K562 (cell line): ENCODE results near the gene MADD. TPM values are rescaled to one million over a fixed set of nuclear protein-coding genes. Genes with fewer than 3 reads are reported as not detected.

ENCODE experiments used
- ATAC-seq: fragments of 200-7000 bp; cut with Tn5 transposase; 3 replicates; pipeline ENCODE4 v1.9.1; 2020; ENCODE audit warnings: moderate library complexity
- BruUV-seq: library from RNA; stranded (reverse); fragments of 400-500 nt; replicated peaks from 2 replicates; lab custom pipeline; 2021; lab: Mats Ljungman, UMichigan
- CTCF ChIA-PET: fragments of 300-600 bp; formaldehyde crosslinking; extraction: SDS; loops from one replicate; lab custom pipeline; 2021; ENCODE audit warnings: low intra/inter-chr PET ratio; lab: Yijun Ruan, JAX
- POLR2A ChIA-PET: fragments of 300-600, 350-650 bp; sonication (Branson Sonifier 250); formaldehyde crosslinking; extraction: SDS; loops from one replicate; lab custom pipeline; 2021; ENCODE audit warnings: antibody characterized with exemption, inconsistent platforms; lab: Yijun Ruan, JAX
- DNase-seq, 4 experiments: peaks; one replicate each; pipeline versions ENCODE4 v3.0.0 to v3.0.0-alpha.2; 2011 to 2018; ENCODE audit warnings: low spot score in 3 of 4, mixed read lengths in 3 of 4; ENCODE audit errors: extremely low read depth in 1 of 4
- FAIRE-seq: peaks from 2 replicates; lab custom pipeline; 2011; peaks lifted over from hg19 to GRCh38; lab: Jason Lieb, UNC
- H2AFZ ChIP-seq: 2 replicates; pipeline ENCODE4 v1.6.0; 2011; ENCODE audit warnings: low read depth, low read length, control low read depth, inconsistent platforms
- H3K27ac ChIP-seq: fragments of 200-600 bp; 3 replicates; pipeline ENCODE4 v1.8.0; 2011; ENCODE audit warnings: low read depth, mild to moderate bottlenecking, control low read depth, inconsistent platforms, low read length, moderate library complexity, mixed read lengths; ENCODE audit errors: extremely low read depth
- H3K27me3 ChIP-seq, 2 experiments: fragments of 300-600 bp in 1 of 2; 2 replicates in 1 of 2; 3 replicates in 1 of 2; pipeline versions ENCODE4 v1.6.0 to v1.8.0; 2011; ENCODE audit warnings: inconsistent platforms in 2 of 2, low read length in 2 of 2, mild to moderate bottlenecking in 1 of 2, mixed read lengths in 1 of 2, moderate library complexity in 1 of 2; ENCODE audit not compliant: control insufficient read depth in 2 of 2, insufficient read depth in 2 of 2
- H3K36me3 ChIP-seq: fragments of 300-600 bp; 3 replicates; pipeline ENCODE4 v1.8.0; 2011; ENCODE audit warnings: mild to moderate bottlenecking, low read length, inconsistent platforms; ENCODE audit not compliant: control insufficient read depth, insufficient read depth
- H3K4me1 ChIP-seq, 2 experiments: fragments of 200-600 bp in 1 of 2; replicated peaks in 1 of 2; 2 replicates in 1 of 2; 3 replicates in 1 of 2; pipeline versions ENCODE4 v1.5.1 to v1.8.0; 2011; ENCODE audit warnings: inconsistent platforms in 2 of 2, low read length in 2 of 2, mild to moderate bottlenecking in 1 of 2, mixed read lengths in 1 of 2, moderate library complexity in 1 of 2; ENCODE audit not compliant: control insufficient read depth in 2 of 2, insufficient read depth in 2 of 2
- H3K4me2 ChIP-seq: 2 replicates; pipeline ENCODE4 v1.6.1; 2011; ENCODE audit warnings: low read length, control low read depth, inconsistent platforms, mixed read lengths; ENCODE audit not compliant: insufficient read depth
- H3K4me3 ChIP-seq: fragments of 200-600 bp; sonication (generic), shearing (Covaris generic); 2 replicates; pipeline ENCODE4 v1.5.1; 2016; ENCODE audit warnings: control low read depth, inconsistent platforms
- H3K79me2 ChIP-seq: fragments of 200-600 bp; 3 replicates; pipeline ENCODE4 v1.8.0; 2011; ENCODE audit warnings: low read length, inconsistent platforms; ENCODE audit not compliant: control insufficient read depth, insufficient read depth
- H3K9ac ChIP-seq, 2 experiments: 2 replicates each; pipeline versions ENCODE4 v1.6.0 to v1.6.1; 2011; ENCODE audit warnings: low read depth in 2 of 2, low read length in 2 of 2, control low read depth in 1 of 2, inconsistent platforms in 1 of 2, mild to moderate bottlenecking in 1 of 2, mixed read lengths in 1 of 2; ENCODE audit not compliant: insufficient read depth in 1 of 2
- H3K9me1 ChIP-seq: one replicate; pipeline ENCODE4 v1.6.0; 2011; ENCODE audit warnings: inconsistent platforms, mild to moderate bottlenecking, low read length, moderate library complexity; ENCODE audit not compliant: control insufficient read depth, insufficient read depth
- H3K9me3 ChIP-seq: replicated peaks from 2 replicates; pipeline ENCODE4 v1.5.1; 2011; ENCODE audit warnings: low read depth, low read length, inconsistent platforms; ENCODE audit not compliant: control insufficient read depth, insufficient read depth
- H4K20me1 ChIP-seq: replicated peaks from 2 replicates; pipeline ENCODE4 v1.6.1; 2011; ENCODE audit warnings: low read length, inconsistent platforms, mixed read lengths; ENCODE audit not compliant: control insufficient read depth, insufficient read depth
- ARHGAP35 ChIP-seq: fragments of 450-650 bp; IDR thresholded peaks from 2 replicates; pipeline ENCODE4 v1.6.1; 2018; ENCODE audit not compliant: partially characterized antibody
- CHCHD3 ChIP-seq: fragments of 250-450 bp; sonication (Bioruptor Pico); IDR thresholded peaks from 2 replicates; pipeline ENCODE4 v2.1.2; 2022; ENCODE audit warnings: mild to moderate bottlenecking
- CTCF ChIP-seq, 3 experiments: IDR thresholded peaks in 2 of 3; conservative IDR thresholded peaks in 1 of 3; 2 replicates each; pipeline ENCODE4 v1.5.1; 2011 to 2012; ENCODE audit warnings: low read length in 3 of 3, mild to moderate bottlenecking in 3 of 3, control low read depth in 2 of 3, improper control_type of control experiment in 1 of 3, inconsistent platforms in 1 of 3, low read depth in 1 of 3, mixed read lengths in 1 of 3, moderate library complexity in 1 of 3; ENCODE audit not compliant: insufficient read depth in 2 of 3
- EHMT2 ChIP-seq: fragments of 450-650 bp; IDR thresholded peaks from 2 replicates; pipeline ENCODE4 v1.6.1; 2018; ENCODE audit warnings: antibody characterized with exemption
- FOXP1 ChIP-seq: sonication (generic); formaldehyde crosslinking; IDR thresholded peaks from 2 replicates; pipeline ENCODE4 v1.8.0; 2022; ENCODE audit warnings: mild to moderate bottlenecking, missing genetic modification reagents
- HMG20B ChIP-seq: fragments of 250-450 bp; sonication (Bioruptor Pico); IDR thresholded peaks from 2 replicates; pipeline ENCODE4 v1.5.0; 2021; ENCODE audit warnings: mild to moderate bottlenecking
- KDM1A ChIP-seq, 2 experiments: fragments of 450-650 bp; IDR thresholded peaks; 2 replicates each; pipeline ENCODE4 v1.6.1; 2016; ENCODE audit warnings: mild to moderate bottlenecking in 2 of 2
- NCOR1 ChIP-seq: fragments of 450-650 bp; IDR thresholded peaks from 2 replicates; pipeline ENCODE4 v1.6.1; 2016; ENCODE audit warnings: mild to moderate bottlenecking, moderate library complexity
- NR1H2 ChIP-seq: sonication (generic); formaldehyde crosslinking; IDR thresholded peaks from 2 replicates; pipeline ENCODE4 v1.4.0; 2020; ENCODE audit warnings: mild to moderate bottlenecking, missing genetic modification reagents
- PBX2 ChIP-seq, 2 experiments: IDR thresholded peaks in 1 of 2; conservative IDR thresholded peaks in 1 of 2; 2 replicates each; pipeline ENCODE4 v1.6.1; 2016; ENCODE audit warnings: low read depth in 2 of 2, mild to moderate bottlenecking in 1 of 2, missing compliant biosample characterization in 1 of 2, missing genetic modification characterization in 1 of 2, moderate library complexity in 1 of 2
- PHB ChIP-seq: fragments of 250-450 bp; sonication (Bioruptor Pico); IDR thresholded peaks from 2 replicates; pipeline ENCODE4 v1.5.0; 2021
- SMARCA5 ChIP-seq: fragments of 450-650 bp; IDR thresholded peaks from 2 replicates; pipeline ENCODE4 v1.6.1; 2016
- TEAD4 ChIP-seq, 2 experiments: sonication (generic) in 1 of 2; formaldehyde crosslinking in 1 of 2; IDR thresholded peaks; 2 replicates each; pipeline versions ENCODE4 v1.6.1 to v1.8.0; 2012 to 2022; ENCODE audit warnings: borderline replicate concordance in 1 of 2, inconsistent platforms in 1 of 2, low read length in 1 of 2, mild to moderate bottlenecking in 1 of 2, missing genetic modification reagents in 1 of 2
- TRIM25 ChIP-seq: fragments of 450-650 bp; IDR thresholded peaks from 2 replicates; pipeline ENCODE4 v1.7.0; 2016; ENCODE audit warnings: borderline replicate concordance
- ZBTB12 ChIP-seq: fragments of 250-450 bp; sonication (Bioruptor Pico); IDR thresholded peaks from 2 replicates; pipeline ENCODE4 v1.4.0; 2020
- WGBS: fragments of 100-300 bp; shearing (Covaris generic); methylation state at CpG from one replicate; pipeline ENCODE4 v1.1.6; 2016; ENCODE audit warnings: low coverage, mixed read lengths; ENCODE audit not compliant: insufficient coverage; ENCODE audit errors: missing lambda C conversion rate; 5-methylcytosine and 5-hydroxymethylcytosine counted together
- in situ Hi-C: fragments of 300-500 bp; cut with MboI; formaldehyde crosslinking; loops from 4 replicates; pipeline ENCODE4 v1.15.0; 2018; ENCODE audit warnings: inconsistent platforms, mixed read lengths
- intact Hi-C: fragments of 100-400 bp; cut with micrococcal nuclease; formaldehyde crosslinking; loops from 2 replicates; pipeline ENCODE4 v1.14.2; 2022
- polyA plus RNA-seq, 8 experiments: library from polyadenylated mRNA; depleted of rRNA in 4 of 8; stranded (reverse) in 5 of 8; unstranded in 3 of 8; fragments of >200 nt; fragmentation: Nextera tagmentation in 2 of 8; fragmentation: Illumina TruSeq in 1 of 8; extraction: Ambion mirVana in 2 of 8; extraction: Trizol in 1 of 8; gene quantifications; 2 replicates each; pipeline versions ENCODE4 v1.2.1 to v1.2.3, GENCODE V29; 2011 to 2014; ENCODE audit warnings: inconsistent platforms in 1 of 8, missing spikeins in 1 of 8
- total RNA-seq, 7 experiments: library from RNA; depleted of rRNA in 6 of 7; stranded (reverse); fragments of >200 nt in 6 of 7; fragmentation: Illumina TruSeq in 2 of 7; extraction: Trizol in 2 of 7; gene quantifications; 2 replicates each; pipeline versions ENCODE4 v1.2.1 to v1.2.3, GENCODE V29; 2011 to 2021; ENCODE audit warnings: low replicate concordance in 1 of 7

Gene MADD
- total and polyA plus RNA-seq, 9 of the 15 experiments (the other 6 are each of a cell fraction or from before 2014, with no cell fraction given) = 0.68 to 57.6 (median 33.6) TPM

DNA sequence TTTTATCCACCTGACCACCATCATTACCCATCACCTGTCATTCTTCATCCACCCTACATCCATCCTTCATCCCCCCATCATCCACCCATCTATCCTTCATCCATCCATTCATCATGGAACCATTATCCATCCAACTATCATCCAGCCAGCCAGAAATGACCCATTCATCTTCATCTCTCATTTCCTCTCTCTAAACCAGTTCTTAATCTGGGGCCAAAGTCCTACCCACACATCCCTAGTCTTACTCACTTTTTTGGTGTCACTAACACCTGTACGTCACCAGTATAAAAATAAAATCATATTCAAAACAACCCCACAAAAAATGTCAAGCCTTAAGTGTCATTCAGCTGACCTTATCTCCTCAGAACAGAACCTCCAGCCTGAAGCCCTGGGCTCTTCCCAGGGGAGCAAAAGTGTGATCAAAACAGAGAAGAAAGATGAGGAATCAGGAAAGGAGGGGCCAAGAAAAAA is 96.1 kb downstream of the MADD start:
- Histone ChIP-seq H3K4me3 (no peak overlapping the region), H3K9me1 (peaks cover 2% of the 10 kb centered on the region), H3K27ac (0 out of 3 replicates have a peak overlapping the region, but pooled peaks have one; percentile 44), H3K79me2 (no peaks in the 10 kb centered on the region), H3K36me3 (no peaks in the 10 kb centered on the region), H2AFZ (peak overlapping the region; percentile 63), H3K27me3 (no peaks in the 10 kb centered on the region), H3K9me3 (no peaks in the 10 kb centered on the region), H3K4me2 (peak overlapping the region; percentile 25; the same call in 1 of the 2 replicates), H3K9ac (peak overlapping the region in 1 of 2 experiments; percentile 23; a peak in 1 of 4 replicates), H4K20me1 (no peaks in the 10 kb centered on the region), H3K4me1 (peaks cover 10 to 20% of the 10 kb centered on the region in 2 experiments; a peak in 4 of 5 replicates)
- ChIA-PET POLR2A (no interaction called here), CTCF (no interaction called here)
- intact Hi-C loops (no loop called here), in situ Hi-C loops (no loop called here)
- DNase-seq (peak; percentile 67 to 73 (median 70)), FAIRE-seq (peak; percentile 83), ATAC-seq (peak; percentile 60)
- no TSS peak for BruUV-seq
- 14% methylated on average over 1 of the region's 1 CpG for whole genome bisulfite sequencing
- TF ChIP-seq KDM1A (IDR thresholded peaks at IDR 0.05) (peak; percentile 54 to 71; a peak in 3 of 4 replicates), HMG20B (CRISPR knock-in tag) (no peak), ZBTB12 (CRISPR knock-in tag) (no peak), FOXP1 (CRISPR knock-in tag) (no peak), TEAD4 (IDR thresholded peaks at IDR 0.05; ENCODE audit: low read length) (peak; percentile 43), TEAD4 (CRISPR knock-in tag; IDR thresholded peaks at IDR 0.05; ENCODE audit: borderline replicate concordance) (no peak), CTCF (IDR thresholded peaks at IDR 0.05 in 2 of 3, conservative IDR thresholded peaks at IDR 0.05 in 1 of 3; ENCODE audit: insufficient read depth in 2 of 3, low read depth in 1 of 3, low read length in 3 of 3) (no peak), CHCHD3 (CRISPR knock-in tag) (no peak), NR1H2 (CRISPR knock-in tag) (no peak), EHMT2 (peak; percentile 75), PHB (CRISPR knock-in tag) (no peak), ARHGAP35 (peak; percentile 65), SMARCA5 (peak; percentile 37; the same call in 1 of the 2 replicates), TRIM25 (peak; percentile 56; the same call in 1 of the 2 replicates), NCOR1 (peak; percentile 39; the same call in 1 of the 2 replicates), PBX2 (CRISPR knock-in tag; IDR thresholded peaks at IDR 0.05; ENCODE audit: low read depth) (no peak), PBX2 (tag; conservative IDR thresholded peaks at IDR 0.05; ENCODE audit: low read depth) (peak; percentile 61)
